ENCODE measurements around the gene HSD17B2.

DNA sequence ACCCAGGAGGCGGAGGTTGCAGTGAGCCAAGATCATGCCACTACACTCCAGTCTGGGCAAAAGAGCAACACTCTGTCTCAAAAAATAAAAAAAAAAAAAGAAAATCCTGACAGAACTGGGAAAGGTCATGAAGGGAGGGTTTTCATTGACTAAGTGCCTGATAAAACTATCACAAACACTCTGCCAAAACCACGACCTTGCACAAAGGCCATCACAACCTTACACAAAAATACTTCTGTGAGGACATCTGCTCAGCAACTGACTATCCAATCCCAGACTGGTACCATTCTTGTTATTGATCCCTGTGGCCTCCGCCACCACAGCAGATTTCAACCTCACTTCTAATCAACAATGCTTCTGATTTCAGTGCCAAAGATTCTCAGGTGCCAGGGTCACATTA, 94.8 kb downstream of the HSD17B2 start:
- no peak for TF ChIP-seq EZH2 (IDR thresholded peaks at IDR 0.05; ENCODE audit: borderline replicate concordance, low read length)
- TF ChIP-seq, protein P1, sequence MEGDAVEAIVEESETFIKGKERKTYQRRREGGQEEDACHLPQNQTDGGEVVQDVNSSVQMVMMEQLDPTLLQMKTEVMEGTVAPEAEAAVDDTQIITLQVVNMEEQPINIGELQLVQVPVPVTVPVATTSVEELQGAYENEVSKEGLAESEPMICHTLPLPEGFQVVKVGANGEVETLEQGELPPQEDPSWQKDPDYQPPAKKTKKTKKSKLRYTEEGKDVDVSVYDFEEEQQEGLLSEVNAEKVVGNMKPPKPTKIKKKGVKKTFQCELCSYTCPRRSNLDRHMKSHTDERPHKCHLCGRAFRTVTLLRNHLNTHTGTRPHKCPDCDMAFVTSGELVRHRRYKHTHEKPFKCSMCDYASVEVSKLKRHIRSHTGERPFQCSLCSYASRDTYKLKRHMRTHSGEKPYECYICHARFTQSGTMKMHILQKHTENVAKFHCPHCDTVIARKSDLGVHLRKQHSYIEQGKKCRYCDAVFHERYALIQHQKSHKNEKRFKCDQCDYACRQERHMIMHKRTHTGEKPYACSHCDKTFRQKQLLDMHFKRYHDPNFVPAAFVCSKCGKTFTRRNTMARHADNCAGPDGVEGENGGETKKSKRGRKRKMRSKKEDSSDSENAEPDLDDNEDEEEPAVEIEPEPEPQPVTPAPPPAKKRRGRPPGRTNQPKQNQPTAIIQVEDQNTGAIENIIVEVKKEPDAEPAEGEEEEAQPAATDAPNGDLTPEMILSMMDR (IDR thresholded peaks at IDR 0.05; ENCODE audit: low read length): no peak
